Neural progenitor cell (in vitro differentiated cells): ENCODE data around the gene NAPEPLD.

Source experiments
- EZH2 ChIP-seq: fragments of 200-600 bp; sonication (generic); IDR thresholded peaks from 2 replicates; pipeline ENCODE4 v1.6.1; 2017; ENCODE audit warnings: antibody characterized with exemption, mild to moderate bottlenecking, moderate library complexity
- TF ChIP-seq, protein P1 (sequence below): fragments of 200-600 bp; sonication (generic); IDR thresholded peaks from 2 replicates; pipeline ENCODE4 v1.5.1; 2017; ENCODE audit warnings: antibody characterized with exemption, mild to moderate bottlenecking

DNA sequence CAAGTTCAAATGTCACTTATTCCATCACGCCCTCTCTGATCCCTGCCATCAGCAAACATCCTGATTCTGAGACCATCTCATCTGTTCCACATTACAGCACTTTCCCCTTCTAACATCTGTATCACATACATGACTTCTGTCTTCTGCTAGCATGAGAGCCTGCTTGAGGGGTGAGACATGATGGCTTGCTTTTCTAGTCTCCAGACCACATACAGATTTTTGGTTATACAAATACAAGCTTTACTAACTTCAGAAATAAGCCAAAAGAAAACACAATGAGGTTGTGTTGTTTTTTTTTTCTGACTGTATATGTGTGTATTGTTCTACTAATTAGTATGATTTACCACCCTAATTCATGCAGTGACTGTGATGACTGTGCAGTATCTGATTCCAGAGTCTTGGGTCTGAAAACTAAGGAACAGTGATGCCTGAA lies 34.3 kb downstream of the NAPEPLD start:
- TF ChIP-seq, protein P1, sequence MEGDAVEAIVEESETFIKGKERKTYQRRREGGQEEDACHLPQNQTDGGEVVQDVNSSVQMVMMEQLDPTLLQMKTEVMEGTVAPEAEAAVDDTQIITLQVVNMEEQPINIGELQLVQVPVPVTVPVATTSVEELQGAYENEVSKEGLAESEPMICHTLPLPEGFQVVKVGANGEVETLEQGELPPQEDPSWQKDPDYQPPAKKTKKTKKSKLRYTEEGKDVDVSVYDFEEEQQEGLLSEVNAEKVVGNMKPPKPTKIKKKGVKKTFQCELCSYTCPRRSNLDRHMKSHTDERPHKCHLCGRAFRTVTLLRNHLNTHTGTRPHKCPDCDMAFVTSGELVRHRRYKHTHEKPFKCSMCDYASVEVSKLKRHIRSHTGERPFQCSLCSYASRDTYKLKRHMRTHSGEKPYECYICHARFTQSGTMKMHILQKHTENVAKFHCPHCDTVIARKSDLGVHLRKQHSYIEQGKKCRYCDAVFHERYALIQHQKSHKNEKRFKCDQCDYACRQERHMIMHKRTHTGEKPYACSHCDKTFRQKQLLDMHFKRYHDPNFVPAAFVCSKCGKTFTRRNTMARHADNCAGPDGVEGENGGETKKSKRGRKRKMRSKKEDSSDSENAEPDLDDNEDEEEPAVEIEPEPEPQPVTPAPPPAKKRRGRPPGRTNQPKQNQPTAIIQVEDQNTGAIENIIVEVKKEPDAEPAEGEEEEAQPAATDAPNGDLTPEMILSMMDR: no peak
- TF ChIP-seq EZH2: no peak
